HG02623 (cell line): ENCODE measurements around the gene PLXDC1.

Experiments
- ATAC-seq: cut with Tn5 transposase; IDR thresholded peaks from one replicate; pipeline ENCODE4 v1.9.1; 2021; ENCODE audit warnings: moderate library complexity; ENCODE audit not compliant: unreplicated experiment

Gene PLXDC1

DNA sequence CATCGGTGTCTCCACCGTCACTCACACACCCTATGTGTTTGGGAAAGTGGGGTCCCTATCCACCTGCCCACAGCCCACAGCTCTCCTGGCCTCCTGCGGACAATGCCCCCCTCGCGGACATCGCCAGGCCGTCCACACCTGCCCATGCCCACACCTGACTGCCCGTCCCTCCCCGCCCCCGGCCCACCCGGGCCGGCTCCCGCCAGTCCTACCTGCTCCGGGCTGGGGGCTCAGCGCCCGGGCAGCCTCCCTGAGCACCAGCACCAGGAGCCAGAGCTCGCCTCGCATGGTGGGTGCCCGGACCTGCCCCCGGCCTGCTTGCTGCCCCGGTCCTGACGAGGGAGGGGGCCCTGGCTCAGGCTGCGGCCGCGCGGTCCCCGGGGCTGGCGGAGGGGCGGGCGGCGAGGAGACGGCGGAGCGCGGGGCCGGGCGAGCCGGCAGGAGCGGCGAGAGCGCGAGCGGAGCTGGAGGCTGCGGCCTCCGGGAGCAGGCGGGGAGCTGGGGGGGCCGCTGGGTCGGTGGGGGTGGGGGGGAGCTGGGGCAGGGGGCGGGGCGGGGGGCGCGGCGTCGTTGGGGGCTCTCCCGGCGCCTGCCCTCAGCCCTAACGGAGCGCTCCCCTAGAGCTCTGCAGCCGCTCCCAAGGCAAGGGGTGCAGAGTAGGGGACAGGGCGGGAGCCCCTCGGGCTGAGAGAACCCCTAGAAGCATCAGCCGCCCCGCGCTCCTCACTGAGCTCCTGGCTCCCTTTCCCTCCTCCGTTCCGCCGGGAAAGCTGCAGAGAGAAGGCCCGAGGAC lies at the start of gene PLXDC1:
TSS of gene PLXDC1 (minus strand) at position 488 of the 793 bp plus-strand sequence. CDS start at position 288, 200 bp downstream.
- ATAC-seq: no peak

DNA sequence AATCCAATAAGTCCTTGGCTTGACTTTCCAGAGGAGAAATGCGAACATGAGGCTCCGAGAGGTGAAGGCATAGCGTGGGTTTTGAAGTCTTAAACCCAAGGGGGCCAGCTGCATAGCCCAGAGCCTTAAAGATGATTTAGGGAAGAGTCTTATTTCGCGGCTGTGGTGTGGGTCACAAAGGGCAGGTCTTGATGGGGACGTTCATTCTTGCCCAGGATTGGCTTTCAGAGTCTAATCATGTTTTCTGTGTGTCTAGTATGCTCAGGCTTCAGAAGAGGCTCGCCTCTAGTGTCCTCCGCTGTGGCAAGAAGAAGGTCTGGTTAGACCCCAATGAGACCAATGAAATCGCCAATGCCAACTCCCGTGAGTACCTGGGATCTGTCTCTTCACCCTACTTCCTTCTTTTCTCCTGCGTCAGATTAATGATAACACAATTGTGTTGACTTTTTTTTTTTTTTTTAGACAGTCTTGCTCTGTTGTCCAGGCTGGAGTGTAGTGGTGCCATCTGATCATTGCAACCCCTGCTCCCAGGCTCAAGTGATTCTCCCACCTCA lies 49.6 kb upstream of the PLXDC1 start:
- no peak for ATAC-seq

DNA sequence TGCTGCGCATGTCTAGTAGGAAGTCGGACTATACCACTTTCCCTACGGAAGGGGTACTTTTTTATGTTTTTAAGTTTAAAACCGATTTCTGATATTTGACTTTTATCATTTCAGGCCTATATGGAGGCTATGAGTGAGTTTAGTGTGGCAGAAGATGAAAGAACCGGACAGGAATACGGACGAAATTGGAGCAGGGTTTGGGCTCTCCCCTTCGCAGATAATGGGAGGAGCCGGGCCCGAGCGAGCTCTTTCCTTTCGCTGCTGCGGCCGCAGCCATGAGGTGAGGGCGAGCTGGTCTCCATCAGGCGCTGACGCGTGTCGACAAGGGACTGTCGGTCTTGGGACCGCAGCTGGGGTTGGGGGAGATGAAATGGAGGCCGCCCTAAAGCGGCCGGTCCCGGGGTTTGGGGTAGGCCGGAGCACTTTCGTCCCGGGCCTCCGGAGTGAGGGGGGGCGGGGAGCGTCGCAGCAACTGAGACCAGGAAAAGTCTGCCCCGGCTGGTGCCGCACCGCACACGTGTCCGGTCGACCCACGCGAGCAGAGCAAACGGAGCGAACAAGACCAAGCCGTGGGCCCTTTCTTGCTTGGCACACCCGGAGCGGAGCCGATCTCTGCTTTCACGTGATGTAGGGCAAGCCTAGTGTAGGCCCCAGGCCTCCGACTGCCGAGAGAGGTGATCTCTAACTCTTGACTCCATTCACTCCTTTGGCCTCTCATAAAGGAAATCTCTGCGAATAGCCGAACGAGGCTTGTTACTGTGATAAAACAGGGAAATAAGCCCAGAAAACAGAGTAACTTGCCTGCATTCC lies 48.8 kb upstream of the PLXDC1 start, which contains the start of gene RPL19:
TSS of gene RPL19 (plus strand) at position 214 of the 810 bp plus-strand sequence. CDS start at position 276, 62 bp downstream.
- peak; percentile 55 for ATAC-seq

- ATAC-seq: peak; percentile 63
Measured at GRCh38 chr17:39199820-39200069, 48.3 kb upstream of the PLXDC1 start.

DNA sequence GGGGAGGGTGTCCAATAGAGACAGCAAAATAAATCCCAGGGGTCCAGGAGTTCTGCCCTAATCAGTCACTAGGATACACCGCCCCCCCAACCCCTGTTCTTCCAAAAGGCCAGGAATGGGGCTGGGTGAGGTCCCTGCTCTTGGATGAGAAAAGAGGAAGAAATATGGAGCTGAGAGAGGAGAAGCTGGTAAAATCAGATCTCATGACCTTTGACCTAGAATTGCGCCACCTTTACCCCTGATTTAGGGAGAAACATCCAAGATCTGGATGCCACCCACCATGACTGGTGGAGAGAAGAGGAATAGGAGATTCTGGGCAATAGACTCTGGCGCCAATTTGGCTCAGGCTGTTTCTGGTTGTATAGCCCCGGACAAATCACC lies 46.7 kb upstream of the PLXDC1 start:
- no peak for ATAC-seq

DNA sequence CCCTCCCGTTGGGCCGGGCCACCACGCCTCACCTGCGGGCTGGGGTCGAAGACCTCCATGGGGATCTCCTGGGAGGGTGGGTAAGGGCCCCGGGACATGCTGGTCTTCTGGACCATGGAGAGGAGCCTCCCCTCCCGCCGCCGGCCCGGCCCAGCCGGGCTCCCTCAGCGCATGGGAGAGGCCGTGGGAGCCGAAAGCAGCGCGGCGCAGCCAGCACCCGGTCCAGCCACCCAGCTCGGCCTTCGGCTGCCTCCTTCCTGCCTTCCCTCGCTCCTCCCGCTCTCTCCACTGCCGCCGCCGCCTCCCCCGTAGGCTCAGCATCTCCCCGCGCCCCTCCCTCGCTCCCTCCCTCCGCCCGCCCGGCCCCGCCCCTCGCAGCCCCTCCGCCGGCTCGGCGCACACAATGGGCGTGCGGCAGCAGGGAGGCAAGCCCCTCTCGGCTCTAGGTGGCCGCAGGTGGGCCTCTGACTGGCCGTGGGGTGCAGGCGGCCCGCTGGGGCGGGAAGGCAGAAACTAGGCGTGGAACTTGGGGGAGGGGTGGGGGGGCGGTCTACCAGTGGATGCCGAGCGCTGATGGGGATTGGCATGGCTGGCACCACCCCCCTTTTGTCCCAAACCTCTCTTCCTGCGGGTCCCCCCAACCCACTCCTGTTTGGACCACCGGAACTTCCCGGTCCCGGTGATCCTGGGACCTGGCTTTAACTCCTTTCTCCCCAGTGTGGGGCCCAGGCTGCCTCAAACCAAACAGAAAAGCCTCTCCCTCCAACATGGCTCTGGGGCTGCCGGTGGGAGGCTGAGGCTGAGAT lies 46.1 kb upstream of the PLXDC1 start, which contains the start of gene CACNB1:
TSS of gene CACNB1 (minus strand) at position 290 of the 806 bp plus-strand sequence. CDS start at position 116, 174 bp downstream.
- ATAC-seq: no peak

DNA sequence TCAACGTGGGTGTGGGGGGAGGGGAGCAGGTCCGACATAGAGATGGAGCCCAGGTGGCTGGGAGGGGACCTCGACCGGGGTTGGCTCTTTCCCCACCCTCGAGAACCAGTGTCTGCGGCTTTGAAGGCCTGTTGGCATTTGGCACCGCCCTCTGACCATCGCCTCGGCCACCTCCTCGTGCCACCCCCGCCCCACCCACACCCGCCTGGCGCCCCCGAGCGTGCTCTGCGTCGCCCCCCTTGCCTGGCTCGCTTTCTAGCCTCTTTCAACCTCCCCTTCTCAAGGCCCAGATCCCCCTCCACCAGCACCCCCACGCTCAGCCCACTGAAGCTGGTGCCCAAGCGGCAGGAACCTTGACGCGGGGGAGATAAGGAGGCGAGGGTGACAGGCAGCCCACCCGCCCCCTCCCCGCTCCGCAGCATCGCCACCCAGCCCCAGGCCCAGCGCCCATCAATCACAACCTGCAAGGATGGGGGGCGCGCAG lies 45.4 kb upstream of the PLXDC1 start:
- ATAC-seq: no peak

DNA sequence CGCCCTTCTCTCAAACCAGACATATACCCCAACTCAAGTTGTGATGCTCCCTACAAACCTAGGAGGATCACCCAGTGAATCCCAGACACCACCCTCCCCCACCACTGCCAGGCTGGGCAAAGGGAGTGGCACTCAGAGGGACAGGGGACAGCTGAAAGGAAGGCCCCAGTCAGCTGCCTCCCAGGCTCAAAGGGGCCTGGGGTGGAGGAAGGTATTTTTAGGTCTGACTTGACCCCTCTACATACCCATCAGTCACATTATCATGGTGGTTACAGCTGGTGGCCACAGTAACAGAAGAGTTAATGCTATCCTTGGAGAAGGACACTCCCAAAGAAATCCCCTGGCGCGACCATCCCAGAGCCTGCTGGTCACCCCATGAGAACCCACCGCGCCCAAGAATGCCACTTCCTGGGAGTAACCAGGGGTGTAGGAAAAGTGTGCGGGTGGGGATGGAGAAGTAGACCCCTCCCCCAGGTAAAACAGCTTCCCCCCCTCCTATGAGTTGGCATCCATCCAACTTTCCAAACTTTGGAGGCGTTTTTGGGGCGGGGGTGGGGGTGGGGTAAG lies 44.9 kb upstream of the PLXDC1 start:
- no peak for ATAC-seq

DNA sequence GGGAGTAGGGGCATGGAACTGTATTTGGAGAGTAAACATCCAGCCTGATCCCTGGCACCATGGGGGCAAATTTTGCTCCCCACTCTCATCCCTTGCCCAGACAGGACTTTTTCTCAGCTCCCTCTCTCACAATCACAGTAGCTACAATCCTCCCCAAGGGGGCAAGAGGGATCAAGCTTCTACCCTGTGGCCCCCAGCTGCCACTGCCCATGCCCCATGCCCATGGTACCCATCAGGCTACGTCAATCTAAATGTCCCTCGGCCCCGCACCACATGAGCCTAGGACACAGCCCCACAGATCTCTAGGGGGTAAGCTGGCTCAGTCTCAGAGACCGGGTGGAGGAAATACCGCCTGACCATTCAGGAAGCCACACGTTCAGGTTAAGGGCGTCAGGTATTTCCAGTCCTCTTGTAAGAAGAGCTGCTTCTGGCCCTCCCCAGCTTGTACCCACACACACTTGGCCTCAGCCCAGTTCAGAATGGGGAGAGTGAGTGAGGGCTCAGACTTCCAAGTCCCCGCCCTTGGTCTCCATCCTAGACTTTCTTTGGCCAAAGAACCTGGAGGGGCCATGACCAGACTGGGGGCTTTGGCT lies 44.2 kb upstream of the PLXDC1 start:
- no peak for ATAC-seq

DNA sequence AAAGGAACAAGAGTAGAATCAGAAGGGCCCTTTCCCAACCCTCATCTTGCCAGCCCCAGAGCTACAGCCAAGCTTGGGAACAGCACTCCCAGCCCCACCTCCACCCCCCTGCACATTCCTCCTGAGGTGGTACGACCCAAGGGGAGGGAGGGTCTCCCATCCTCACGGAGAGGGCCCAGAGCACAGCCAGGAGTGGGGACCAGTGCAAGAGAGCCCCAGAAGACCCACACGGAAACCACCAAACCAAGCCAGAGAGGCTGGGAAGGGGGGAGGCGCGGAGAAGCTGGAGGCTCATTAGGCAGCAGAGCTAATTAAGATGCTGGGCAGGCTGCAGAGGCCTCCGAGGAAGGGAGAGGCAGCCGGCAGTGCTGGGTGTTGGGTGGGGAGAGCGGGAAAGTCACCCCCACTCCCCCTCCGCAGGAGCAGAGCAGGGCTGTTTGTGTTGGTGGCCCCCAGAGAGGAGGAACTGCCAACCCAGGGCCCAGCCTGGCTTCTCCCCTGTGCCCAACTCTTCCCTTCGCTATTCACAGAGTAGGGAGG lies 43.6 kb upstream of the PLXDC1 start:
- ATAC-seq: no peak

- ATAC-seq: no peak
Measured at GRCh38 chr17:39194089-39194984, 42.9 kb upstream of the PLXDC1 start.

DNA sequence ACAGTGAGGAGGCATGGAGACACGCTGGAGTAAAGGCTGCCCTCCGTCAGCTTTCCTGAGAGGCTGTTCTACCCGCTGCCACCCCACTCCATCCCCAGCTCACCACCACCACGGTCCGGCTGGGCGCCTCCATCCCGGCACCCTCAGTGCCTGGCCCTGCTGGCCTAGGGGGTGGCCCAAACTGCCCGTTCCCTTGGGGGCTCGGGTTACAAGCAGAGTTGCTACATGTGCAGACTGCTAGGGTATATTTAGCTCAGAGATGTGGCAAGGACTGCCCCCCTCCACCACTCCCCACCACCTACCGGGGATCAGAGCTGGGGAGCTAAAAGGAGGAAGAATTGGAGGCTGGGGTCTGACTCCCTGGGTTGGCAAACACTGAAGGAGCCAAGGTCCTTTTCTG lies 41.9 kb upstream of the PLXDC1 start:
- no peak for ATAC-seq

- ATAC-seq: no peak
Measured at GRCh38 chr17:39192901-39193300, 41.5 kb upstream of the PLXDC1 start.

GRCh38 chr17:39191750-39192510 lies 40.5 kb upstream of the PLXDC1 start:
- ATAC-seq: no peak

GRCh38 chr17:39187152-39187830 lies 35.9 kb upstream of the PLXDC1 start:
- ATAC-seq: no peak

DNA sequence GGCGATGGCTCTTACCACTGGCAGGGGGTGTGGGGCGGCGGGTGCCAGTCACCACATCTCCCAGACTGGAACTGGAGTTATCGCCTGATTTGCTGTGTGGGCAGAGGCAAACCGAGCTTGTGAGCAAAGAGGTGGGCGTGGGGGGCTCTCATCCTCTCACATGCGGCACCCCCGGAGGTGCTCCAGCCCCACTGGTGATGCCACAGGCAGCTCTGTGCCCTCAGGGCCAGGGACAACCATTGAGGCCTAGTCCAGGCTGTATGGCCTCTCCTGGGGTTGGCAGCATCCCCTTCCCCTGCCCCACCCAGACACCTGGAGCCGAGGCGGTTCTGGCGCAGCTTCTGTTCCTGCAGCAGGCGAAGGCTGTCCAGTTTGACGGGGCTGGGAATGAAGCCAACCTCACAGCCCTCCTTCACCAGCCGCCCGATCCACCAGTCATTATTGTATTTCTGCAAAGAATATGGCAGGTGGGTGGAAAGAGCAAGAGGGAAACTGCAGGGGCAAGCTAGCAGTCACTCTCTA lies 35.1 kb upstream of the PLXDC1 start:
- ATAC-seq: no peak

DNA sequence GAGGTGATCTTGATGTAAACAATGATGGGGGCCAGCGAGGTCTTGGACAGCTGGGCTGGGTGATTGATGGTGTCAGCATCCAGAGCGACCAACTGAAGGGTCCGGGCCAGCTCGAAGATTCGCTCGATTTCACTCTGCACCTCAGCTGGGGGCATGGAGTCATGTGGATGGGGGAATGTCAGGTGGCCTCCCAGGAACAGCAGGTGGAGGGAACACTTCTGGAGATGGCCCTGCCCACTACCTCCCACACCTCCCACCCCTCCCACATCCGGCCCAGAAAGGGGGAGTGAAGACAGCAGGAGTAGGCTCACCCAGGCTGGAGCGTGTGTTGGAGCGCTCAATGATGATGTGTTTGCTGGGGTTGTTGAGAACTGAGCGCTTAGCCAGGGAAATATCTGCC lies 32.3 kb upstream of the PLXDC1 start:
- ATAC-seq: no peak
